ENCODE data around the gene FAM200A.
"Not testable (repeated sequence)": the region's sequence is repeated elsewhere in the genome, so short reads cannot be mapped to it uniquely, and the experiment has no call there.

The FAM200A gene

GRCh38 chr7:99558306-99559174 lies 6.6 kb upstream of the FAM200A start, which contains the start of gene ZNF655:
ZNF655 (plus strand) TSS chr7:99558642; CDS start chr7:99560560, 1,918 bp downstream.
- DNase-seq = peak; percentile 95

DNA sequence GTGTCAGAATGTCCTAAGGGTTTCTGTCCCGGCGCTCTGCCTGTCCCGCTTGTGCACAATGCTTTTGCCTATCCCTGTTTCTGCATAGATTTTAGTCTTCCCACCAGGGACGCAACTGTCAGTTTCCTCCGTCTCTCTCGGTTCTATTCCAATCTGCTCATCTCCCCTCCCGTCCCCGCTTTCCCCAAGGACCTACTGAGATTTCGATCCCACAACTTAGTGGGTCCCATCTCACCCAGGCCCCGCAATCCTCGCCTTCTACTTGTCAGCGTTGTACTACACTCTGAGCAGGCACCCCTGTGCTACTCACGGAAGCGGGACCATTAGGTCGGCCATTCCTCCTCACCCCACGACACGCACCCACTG lies 6.0 kb upstream of the FAM200A start:
- DNase-seq = no peak

DNA sequence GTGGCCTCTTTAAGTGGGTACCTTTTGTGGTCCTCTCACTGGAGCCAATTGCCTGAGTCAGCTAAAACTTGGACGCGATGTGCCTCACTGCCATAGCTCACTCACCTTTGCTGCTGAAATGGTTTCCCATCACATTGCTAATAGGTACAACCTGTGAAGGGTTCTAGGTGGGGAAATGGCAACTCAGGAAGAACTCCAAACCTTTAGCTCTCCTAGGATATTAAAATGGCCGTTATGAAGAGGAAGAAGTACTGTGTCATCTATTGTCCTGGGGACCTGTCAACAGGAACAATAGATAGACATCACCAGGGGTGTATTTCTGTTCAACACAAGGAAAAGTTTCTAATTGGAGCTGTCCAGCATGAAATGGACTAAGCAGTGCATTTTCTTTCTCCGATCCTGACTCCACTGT lies 5.3 kb upstream of the FAM200A start:
- DNase-seq = no peak

- DNase-seq = no peak
Measured at GRCh38 chr7:99554939-99555338, 3.0 kb upstream of the FAM200A start.

- no peak for DNase-seq
Measured at GRCh38 chr7:99553039-99553438, 1.1 kb upstream of the FAM200A start.

DNA sequence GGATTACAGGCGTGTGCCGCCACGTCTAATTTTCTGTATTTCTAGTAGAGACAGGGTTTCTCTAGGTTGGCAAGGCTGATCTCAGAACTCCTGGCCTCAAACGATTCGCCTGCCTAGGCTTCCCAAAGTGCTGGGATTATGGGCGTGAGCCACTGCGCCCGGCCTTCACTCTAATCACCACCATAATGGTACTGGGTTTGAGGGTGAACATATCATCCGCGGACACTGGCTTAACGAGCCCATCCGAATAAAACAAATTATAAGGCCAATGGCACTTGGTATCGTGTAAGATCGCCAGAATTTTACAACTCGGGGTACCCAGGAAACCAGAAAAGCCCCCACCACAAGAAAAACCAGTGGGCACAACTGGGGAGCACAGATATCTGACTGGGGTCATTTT lies 580 bp downstream of the FAM200A start:
- DNase-seq = no peak

GRCh38 chr7:99549545-99549944 lies 2.4 kb downstream of the FAM200A start:
- not testable (repeated sequence) for DNase-seq

GRCh38 chr7:99545308-99545707 lies 6.6 kb downstream of the FAM200A start:
- DNase-seq = not testable (repeated sequence)

DNA sequence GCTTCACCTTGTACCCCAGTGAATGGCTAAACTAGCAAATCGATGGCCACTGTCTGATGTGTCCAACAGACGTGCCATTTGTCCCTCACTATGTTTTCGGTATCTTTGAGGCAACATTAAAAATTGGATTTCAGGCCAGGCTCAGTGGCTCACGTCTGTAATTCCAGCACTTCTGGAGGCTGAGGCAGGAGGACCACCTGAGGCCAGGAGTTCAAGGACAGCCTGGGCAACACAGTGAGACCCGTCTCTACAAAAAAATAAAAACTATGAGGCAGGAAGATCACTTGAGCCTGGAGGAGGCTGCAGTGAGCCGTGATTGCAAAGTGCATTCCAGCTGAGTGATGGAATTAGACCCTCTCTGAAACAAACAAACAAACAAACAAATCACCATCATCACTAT lies 8.0 kb downstream of the FAM200A start:
- no peak for DNase-seq

- DNase-seq = no peak
Measured at GRCh38 chr7:99543081-99543671, 8.7 kb downstream of the FAM200A start.

GRCh38 chr7:99541212-99541611 lies 10.7 kb downstream of the FAM200A start:
- DNase-seq = no peak

DNA sequence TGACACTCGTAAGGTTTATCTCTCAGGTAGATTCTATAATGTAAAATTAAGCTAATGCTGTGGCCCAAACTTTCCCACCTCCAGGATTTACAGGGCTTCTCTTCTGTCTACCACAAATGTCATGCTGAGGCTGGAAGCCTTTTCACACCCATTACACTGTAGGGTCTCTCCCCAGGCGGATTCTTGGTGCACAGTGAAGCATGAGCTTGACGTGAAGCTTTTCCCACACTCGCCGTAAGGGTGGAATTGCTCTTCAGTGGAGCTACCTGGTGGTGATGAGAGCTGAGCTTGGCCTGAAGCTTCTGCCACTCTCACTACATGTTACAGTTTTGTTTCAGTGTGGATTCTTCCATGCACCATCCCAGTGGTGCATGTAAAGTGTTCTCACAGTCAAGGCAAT lies 11.4 kb downstream of the FAM200A start:
- DNase-seq = no peak

DNA sequence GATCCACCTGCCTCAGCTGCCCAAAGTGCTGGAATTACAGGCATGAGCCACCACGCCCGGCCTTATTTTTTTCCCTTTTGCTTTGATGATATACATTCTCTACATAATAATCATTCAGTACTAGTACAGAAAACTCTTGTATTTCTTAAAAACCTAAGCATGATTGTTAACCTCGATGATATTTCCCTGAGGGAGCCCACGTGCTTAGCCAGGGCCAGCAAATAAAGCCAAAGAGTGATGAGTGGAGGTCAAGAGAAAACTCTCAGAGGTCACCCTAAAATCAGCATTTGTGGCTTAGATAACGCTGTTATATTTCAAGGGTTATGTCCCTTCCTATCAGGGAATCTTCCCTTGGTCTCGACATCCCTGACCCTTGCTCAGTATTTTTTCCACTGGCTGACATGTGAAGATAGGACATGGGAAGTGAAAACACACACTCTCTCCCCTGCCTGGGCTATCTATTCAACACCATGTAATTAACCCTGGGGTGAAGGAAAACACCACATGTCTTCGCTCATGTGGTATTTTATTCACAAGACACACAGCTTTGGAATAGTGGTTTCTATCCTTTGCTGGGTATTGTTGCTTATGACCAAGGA lies 12.6 kb downstream of the FAM200A start:
- no peak for DNase-seq

- DNase-seq = no peak
Measured at GRCh38 chr7:99535667-99536066, 16.2 kb downstream of the FAM200A start.

DNA sequence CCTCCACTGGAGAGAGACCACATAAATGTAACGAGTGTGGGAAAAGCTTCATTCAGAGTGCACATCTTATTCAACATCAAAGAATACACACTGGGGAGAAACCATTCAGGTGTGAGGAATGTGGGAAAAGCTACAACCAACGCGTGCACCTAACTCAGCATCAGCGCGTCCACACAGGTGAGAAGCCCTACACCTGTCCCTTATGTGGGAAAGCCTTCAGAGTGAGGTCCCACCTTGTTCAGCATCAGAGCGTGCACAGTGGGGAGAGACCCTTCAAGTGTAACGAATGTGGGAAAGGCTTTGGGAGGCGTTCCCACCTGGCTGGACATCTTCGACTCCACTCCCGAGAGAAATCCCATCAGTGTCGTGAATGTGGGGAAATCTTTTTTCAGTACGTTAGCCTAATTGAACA lies 20.6 kb downstream of the FAM200A start:
- DNase-seq = no peak

- DNase-seq = no peak
Measured at GRCh38 chr7:99525713-99526440, 26.0 kb downstream of the FAM200A start.

GRCh38 chr7:99521399-99521798 lies 30.5 kb downstream of the FAM200A start:
- DNase-seq = no peak

DNA sequence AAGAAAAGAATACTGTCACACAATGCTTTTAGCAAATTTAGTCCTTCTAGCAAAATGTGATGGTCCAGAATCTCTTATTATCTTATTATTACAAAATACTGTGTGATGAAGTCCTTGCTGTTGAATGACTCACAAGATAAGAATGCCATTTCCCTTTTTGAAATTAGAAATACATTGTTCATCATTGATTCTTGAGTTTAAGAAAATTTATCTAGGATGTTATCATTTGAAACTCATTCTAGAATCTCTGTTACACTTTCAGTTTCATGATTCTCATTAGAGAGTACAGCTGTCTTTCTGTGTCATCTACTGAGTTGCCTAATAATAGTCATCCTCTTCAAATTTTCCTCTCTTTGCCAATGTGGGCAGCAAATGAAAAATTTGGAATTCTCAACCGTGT lies 37.9 kb downstream of the FAM200A start:
- DNase-seq = no peak

DNA sequence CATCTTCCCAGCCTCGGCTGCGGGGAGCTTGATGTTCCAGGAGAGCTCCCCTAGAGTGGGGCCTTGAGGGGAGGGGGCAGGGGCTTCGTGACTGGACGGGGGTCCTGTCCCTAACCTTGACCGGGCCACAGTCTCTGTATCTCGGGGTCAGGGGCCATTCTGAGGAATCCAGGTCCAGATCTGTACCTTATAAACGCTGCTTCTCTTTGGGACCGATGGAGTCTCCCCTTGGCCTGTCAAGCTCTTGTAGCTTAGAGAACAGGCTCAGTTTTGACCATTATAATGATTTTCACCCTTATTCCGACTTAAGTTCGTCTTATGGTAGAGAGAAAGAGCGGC lies 46.6 kb downstream of the FAM200A start:
- DNase-seq = no peak

- peak; percentile 95 for DNase-seq
Measured at GRCh38 chr7:99504603-99505323, 47.2 kb downstream of the FAM200A start, which contains the start of gene ZKSCAN5. ZKSCAN5 (plus strand) TSS chr7:99504662; CDS start chr7:99506045, 1,383 bp downstream.

DNA sequence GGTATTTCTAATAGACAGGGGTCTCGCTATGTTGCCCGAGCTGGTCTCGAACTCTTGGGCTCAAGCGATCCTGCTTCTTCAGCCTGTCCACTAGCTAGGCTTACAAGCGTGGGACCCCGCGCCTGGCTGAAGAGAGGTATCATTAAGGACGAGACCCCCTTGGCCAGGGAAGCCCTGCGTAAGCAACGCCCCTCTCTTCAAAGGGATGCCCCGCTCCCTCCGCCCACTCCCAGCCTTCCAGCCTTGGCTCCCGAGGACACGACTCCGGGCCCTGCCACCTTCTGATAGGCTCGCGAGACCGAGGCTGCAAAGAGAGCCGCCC lies 47.7 kb downstream of the FAM200A start:
- no peak for DNase-seq

DNA sequence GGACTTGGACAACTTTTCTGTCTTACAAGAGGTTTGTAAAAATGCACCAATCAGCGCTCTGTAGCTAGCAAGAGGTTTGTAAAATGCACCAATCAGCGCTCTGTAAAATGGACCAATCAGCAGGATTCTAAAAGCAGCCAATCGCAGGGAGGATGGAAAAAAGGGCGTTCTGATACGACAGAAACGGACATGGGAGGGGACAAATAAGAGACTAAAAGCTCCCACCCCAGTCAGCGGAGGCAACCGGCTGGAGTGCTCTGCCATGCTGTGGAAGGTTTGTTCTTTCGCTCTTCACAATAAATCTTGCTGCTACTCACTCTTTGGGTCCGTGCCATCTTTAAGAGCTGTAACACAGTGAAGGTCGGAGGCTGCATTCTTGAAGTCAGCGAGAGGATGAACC lies 50.7 kb downstream of the FAM200A start:
- DNase-seq = not testable (repeated sequence)

DNA sequence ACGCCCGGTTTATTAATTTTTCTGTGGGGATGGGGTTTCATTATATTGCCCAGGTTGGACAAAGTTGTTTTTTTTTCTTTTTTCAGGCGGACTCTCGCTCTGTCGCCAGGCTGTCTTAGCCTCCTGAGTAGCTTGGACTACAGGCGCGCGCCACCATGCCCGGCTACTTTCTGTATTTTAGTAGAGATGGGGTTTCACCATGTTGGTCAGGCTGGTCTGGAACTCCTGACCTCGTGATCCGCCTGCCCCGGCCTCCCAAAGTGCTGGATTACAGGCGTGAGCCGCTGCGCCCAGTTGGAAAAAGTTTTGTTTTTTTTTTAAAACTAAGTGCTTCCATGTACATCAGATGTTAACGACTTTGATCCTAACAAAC lies 51.3 kb downstream of the FAM200A start:
- no peak for DNase-seq

All from NCI-H2107 (cell line).